Spinal cord (tissue), 10 donors: ENCODE data around the gene CTIF. TPM values are rescaled to one million over a fixed set of nuclear protein-coding genes. Genes with fewer than 3 reads are reported as not detected.

Experiments
- DNase-seq, 6 donors: peaks; one replicate each; pipeline versions ENCODE4 v3.0.0 to v3.0.0-alpha.2; 2013 to 2015; ENCODE audit warnings: low spot score in 6 of 6, low read depth in 4 of 6
- H3K27ac ChIP-seq: one replicate; pipeline ENCODE4 v1.5.1; 2013; ENCODE audit warnings: low read depth, low read length, control low read depth
- H3K27me3 ChIP-seq: one replicate; pipeline ENCODE4 v1.6.1; 2013; ENCODE audit warnings: low read length; ENCODE audit not compliant: control insufficient read depth, insufficient read depth
- H3K36me3 ChIP-seq: one replicate; pipeline ENCODE4 v1.6.1; 2013; ENCODE audit warnings: low read length; ENCODE audit not compliant: control insufficient read depth, insufficient read depth
- H3K4me1 ChIP-seq: one replicate; pipeline ENCODE4 v1.6.1; 2013; ENCODE audit warnings: low read length; ENCODE audit not compliant: control insufficient read depth, insufficient read depth
- H3K4me3 ChIP-seq: one replicate; pipeline ENCODE4 v1.5.1; 2013; ENCODE audit warnings: low read depth, low read length, control low read depth
- H3K9me3 ChIP-seq: one replicate; pipeline ENCODE4 v1.6.1; 2013; ENCODE audit warnings: low read length; ENCODE audit not compliant: control insufficient read depth, insufficient read depth
- WGBS: methylation state at CpG from one replicate; pipeline ENCODE4 v1.1.5; 2013; ENCODE audit warnings: missing lambda C conversion rate; ENCODE audit not compliant: insufficient coverage; 5-methylcytosine and 5-hydroxymethylcytosine counted together
- polyA plus RNA-seq, 2 donors: library from polyadenylated mRNA; unstranded; fragments of 120-200 nt; gene quantifications; one replicate each; pipeline ENCODE4 v1.2.1, GENCODE V29; 2013; ENCODE audit not compliant: insufficient read length in 2 of 2
- total RNA-seq, 2 donors: library from RNA; depleted of rRNA in 1 of 2; stranded (reverse); fragments of 120-200 nt in 1 of 2; fragments of >200 nt in 1 of 2; gene quantifications; one replicate each; pipeline versions ENCODE4 v1.2.3 to v1.2.4, GENCODE V29; 2013 to 2014
- donor health status: healthy.

The CTIF gene
- total and polyA plus RNA-seq, 4 donors, result 32.5 to 106 (median 72.6) TPM

DNA sequence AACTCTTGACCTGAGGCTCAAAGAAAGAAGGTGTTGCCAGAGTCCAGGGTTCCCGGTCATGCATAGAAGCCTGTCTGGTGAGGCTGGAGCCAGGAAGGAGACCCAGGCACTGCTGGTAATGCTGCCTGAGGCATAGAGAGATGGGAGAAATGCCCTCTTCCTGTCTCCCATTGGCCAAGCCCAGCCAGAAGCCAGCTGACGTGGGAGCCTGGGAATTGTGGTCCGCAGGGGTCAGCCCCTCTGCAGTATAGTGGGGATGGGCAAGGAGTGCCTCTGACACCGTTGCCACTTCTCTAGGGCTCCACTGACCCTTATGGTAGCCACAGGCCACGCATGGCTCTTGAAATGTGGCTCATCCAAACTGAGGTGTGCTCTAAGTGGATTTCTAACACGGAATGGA, 95.7 kb downstream of the CTIF start:
- WGBS, result 90% methylated on average over 1 of the region's 6 CpGs
- H3K4me1 ChIP-seq, result peaks cover 7% of the 10 kb centered on the region
- H3K9me3 ChIP-seq, result no peaks in the 10 kb centered on the region
- no peak overlapping the region for H3K27ac ChIP-seq
- peaks cover 54% of the 10 kb centered on the region for H3K36me3 ChIP-seq
- no peaks in the 10 kb centered on the region for H3K27me3 ChIP-seq
- H3K4me3 ChIP-seq, result no peak overlapping the region
- no peak for DNase-seq

DNA sequence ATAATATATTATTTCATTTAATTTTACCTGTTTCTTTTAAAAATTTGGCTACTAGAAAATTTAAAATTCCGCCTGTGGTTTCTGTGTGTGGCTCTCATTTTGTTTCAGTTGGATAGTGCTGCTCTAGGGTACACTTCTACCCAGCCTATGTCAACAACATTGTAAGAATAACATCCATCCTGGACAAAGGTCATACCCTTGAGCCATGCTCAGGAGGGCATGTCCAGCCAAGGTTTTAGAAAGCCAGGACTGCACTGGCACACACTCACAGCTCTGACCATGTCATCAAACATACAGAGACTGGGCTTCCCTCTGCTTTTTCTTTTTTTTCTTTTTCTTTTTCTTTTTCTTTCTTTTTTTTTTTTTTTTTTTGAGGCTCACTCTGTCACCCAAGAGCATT, 96.1 kb downstream of the CTIF start:
- Histone ChIP-seq H3K9me3 (no peaks in the 10 kb centered on the region), H3K4me3 (no peak overlapping the region), H3K27ac (no peak overlapping the region), H3K4me1 (peaks cover 7% of the 10 kb centered on the region), H3K36me3 (peaks cover 59% of the 10 kb centered on the region), H3K27me3 (no peaks in the 10 kb centered on the region)
- no peak for DNase-seq
- no CpG with 5 or more reads among the region's 1 CpG for WGBS

DNA sequence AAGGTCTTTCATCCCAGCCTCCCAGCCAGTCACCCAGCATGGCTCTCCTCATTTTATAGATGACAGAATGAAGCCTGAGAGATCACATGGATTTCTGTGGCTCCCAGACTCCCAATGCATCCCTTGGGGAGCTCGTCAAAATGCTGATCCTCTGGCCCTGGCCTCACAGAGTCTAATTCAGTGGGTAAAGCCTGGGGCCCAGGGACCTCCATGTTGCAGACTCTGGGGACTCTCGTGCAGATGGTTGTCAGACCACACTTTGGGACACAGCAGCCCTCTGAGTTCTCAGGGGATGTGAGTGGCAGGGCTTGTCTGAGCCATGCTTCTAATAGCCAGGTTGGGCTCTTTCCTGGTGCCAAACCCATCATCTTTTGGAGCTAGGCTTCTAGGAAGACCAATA, 97.0 kb downstream of the CTIF start:
- WGBS, result 88% methylated on average over 2 of the region's 2 CpGs
- Histone ChIP-seq H3K27me3 (no peaks in the 10 kb centered on the region), H3K4me3 (no peak overlapping the region), H3K9me3 (no peaks in the 10 kb centered on the region), H3K36me3 (peaks cover 60% of the 10 kb centered on the region), H3K4me1 (peaks cover 7% of the 10 kb centered on the region), H3K27ac (no peak overlapping the region)
- DNase-seq, result no peak

DNA sequence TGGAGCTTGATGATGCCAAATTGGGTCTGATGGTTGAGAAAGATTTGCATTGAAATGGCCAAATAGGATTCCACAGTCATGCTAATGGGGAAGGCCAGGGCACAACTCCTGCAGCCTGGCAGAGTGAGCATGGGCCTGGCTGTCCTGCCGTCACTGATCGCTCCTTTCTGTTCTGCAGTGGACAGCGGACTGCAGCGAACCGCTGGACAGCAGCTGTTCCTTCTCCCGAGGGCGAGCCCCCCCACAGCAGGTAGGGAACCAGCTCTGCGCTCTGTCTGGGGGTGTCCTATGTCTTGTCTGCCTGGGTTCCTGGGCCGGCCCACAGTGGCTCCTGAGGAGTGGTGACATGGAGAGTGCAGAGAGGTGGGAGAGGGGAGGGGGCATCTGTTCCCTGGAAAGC, 97.6 kb downstream of the CTIF start:
- Histone ChIP-seq H3K4me3 (no peak overlapping the region), H3K27ac (no peak overlapping the region), H3K4me1 (peaks cover 7% of the 10 kb centered on the region), H3K9me3 (no peaks in the 10 kb centered on the region), H3K36me3 (peaks cover 56% of the 10 kb centered on the region), H3K27me3 (no peaks in the 10 kb centered on the region)
- DNase-seq, result no peak
- 92% methylated on average over 4 of the region's 9 CpGs for WGBS

DNA sequence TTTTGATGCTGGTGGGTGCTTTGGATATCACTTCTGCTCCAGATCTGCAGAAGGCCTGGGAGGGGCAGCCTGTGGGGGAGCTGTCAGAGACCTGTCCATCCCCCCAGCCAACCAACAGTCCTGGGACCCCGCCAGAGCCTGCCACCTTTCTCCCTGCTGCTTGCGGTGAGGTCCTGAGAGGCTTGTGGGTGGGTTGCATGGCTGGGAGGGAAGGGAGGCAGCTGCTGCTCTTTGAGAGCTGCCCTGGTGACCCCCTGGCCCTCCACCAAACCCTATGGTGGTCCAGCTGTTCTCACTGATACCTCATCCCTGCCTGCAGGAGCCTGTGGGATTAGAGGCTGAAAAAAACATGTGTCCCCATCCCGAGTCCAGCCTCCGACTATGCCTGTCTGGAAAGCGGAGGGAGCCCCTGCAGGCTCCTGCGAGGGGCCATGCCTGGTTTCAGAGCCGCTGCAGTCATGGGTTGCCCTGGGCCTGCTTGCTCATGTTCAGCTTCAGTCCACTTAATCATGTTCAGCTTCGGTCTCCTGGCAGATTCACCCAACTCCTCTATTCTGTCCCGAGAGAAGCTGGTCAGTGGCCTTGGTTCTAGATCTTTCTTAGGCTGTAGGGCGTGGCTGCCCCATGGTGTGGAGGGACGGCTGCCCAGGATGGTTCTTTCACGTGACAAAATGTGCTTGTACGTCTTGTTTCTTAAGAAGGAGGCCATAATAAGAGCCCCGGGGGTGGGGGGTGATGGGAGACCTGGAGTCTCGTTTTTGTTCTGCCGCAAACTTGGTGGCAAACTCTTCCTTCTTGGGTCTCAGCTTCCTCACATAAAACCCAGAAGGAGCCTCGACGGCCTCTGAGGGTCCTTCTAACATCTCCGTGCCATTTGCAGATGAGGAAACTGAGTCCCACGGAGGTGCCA, 98.5 kb downstream of the CTIF start:
- Histone ChIP-seq H3K4me1 (peaks cover 7% of the 10 kb centered on the region), H3K9me3 (no peaks in the 10 kb centered on the region), H3K27me3 (no peaks in the 10 kb centered on the region), H3K27ac (no peak overlapping the region), H3K4me3 (no peak overlapping the region), H3K36me3 (peaks cover 48% of the 10 kb centered on the region)
- 93% methylated on average over 17 of the region's 20 CpGs for WGBS
- DNase-seq, result no peak

DNA sequence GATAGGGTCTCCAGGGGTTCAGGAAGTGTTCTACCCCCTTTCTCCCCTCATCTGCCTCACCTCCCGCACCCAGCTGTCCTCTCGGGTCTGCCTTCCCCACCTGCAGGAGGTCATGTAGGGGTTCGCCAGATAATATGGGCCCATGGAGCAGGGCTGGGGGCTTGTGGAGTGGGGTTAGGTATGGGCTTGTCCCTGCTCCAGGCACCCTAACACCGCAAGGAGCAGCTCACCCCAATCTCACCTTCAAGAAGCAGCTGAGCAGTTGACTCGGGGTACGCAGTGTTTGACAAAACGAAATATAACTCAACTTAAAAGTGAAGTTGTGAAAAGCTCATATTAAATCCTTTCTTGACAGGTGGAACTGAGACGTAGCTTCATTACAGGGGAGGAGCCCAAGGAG, 99.6 kb downstream of the CTIF start:
- H3K9me3 ChIP-seq, result no peaks in the 10 kb centered on the region
- H3K27ac ChIP-seq, result no peak overlapping the region
- DNase-seq, result no peak
- no peaks in the 10 kb centered on the region for H3K27me3 ChIP-seq
- H3K36me3 ChIP-seq, result peaks cover 40% of the 10 kb centered on the region
- 100% methylated on average over 2 of the region's 8 CpGs for WGBS
- H3K4me3 ChIP-seq, result no peak overlapping the region
- H3K4me1 ChIP-seq, result peaks cover 7% of the 10 kb centered on the region

DNA sequence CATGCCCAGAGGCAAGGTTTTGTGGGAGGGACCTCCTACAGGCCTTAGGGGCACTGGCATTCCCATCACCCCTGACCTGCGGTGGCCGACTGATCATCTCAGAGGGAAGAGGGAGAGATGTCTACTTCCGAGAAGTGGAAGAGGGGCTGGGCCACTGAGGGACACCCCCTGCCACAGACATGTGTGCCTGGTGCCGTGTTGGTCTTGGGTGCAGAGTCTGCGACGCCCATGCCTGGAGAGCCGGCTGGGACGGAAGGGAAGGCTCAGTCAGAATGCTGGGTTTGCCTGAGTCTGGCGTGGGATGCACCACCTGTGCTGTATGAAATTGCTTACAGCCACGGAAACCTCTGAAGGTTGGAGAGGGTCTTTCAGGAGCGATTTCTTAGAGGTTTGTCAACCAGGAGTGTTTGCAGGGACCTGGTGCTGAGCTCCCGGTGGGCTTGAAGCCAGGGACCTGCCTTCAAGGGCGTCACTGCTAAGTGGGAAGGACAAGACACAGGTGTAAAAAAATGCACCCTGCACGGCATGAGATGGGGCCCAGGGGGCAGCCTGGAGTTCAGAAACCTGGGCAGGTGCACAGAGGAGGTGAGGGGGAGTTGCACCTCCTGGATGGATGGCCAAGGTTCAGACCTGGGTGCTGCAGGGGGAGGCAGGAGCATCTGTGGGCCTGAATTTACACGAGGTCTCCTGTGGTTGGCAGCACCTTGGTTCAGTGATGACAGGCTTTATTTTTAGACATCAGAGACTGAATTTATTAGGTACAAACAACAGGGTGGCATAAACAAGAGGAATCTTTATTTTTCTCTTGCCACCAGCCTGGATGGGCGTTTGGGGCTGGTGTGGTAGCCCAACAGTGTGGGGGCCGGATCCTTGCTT, 100.3 kb downstream of the CTIF start:
- H3K27me3 ChIP-seq, result no peaks in the 10 kb centered on the region
- peaks cover 7% of the 10 kb centered on the region for H3K4me1 ChIP-seq
- WGBS, result 91% methylated on average over 17 of the region's 17 CpGs
- no peaks in the 10 kb centered on the region for H3K9me3 ChIP-seq
- H3K36me3 ChIP-seq, result peaks cover 40% of the 10 kb centered on the region
- no peak overlapping the region for H3K27ac ChIP-seq
- DNase-seq, result no peak
- H3K4me3 ChIP-seq, result no peak overlapping the region

DNA sequence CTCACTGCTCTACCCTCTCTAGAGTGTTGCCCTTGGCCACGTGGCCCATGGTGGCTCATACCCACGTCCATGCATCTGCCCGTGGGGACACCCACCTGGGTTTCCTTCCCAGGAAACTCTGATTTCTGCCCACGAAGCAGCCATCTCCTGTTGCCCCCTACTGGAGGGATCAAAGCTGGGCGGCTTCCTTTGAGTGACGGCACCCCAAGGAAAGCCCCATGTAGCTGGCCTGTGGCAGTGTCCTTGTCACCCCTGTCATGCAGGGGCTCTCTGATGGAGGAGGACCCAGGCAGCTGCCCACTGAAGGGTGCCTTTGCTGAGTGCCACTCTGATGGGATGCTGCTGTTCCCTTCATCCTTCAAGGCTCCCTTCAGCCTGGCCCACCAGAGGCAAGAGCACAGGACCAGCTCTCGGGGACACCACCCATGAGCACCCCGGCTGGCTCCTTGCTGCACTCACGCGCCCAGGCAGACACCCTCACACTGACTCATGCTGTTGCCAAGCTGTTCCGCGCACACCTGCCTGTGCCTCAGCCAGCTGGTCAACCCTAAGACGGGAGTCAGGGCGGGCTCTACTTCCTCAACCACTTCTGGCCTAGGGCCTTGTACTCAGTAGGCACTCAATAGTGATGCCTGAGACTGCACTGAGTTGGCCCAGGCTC, 101.1 kb downstream of the CTIF start:
- Histone ChIP-seq H3K4me3 (no peak overlapping the region), H3K9me3 (no peaks in the 10 kb centered on the region), H3K36me3 (peaks cover 38% of the 10 kb centered on the region), H3K27ac (no peak overlapping the region), H3K4me1 (peaks cover 7% of the 10 kb centered on the region), H3K27me3 (no peaks in the 10 kb centered on the region)
- DNase-seq, result no peak
- WGBS, result 77% methylated on average over 13 of the region's 14 CpGs

DNA sequence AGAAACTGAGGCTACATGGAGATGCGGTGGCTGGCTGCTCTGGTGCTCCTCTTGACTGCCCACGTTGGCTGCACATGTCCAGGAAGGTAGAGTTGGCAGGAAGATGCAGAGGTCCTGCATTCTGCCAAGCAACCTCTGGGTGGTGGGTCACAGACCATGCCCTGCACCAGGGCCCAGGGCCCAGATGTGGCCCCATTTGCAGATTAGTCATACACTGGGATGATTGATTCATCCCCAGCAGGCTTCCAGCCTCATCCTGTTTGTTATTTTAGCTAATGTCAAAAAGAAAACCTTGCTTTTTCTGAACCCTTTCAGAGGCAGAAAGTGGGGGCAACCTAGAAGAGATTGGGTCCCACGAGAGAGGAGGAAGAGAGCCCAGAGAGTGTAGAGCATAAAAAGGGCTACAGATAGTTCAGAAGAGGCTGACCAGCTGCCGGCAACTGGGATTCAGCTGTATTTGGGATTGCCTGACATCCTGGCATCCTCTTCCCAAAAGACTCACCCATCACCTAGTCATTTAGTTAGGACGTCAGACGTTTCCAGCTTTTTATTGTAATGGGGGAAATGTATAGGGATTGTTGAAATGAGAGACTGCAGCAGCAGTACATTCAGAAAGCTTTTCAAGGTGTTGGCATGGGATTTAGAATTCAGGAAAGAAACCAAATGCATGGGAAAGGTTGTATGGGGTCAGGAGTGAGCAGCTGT, 101.9 kb downstream of the CTIF start:
- Histone ChIP-seq H3K4me1 (peaks cover 7% of the 10 kb centered on the region), H3K4me3 (no peak overlapping the region), H3K36me3 (peaks cover 41% of the 10 kb centered on the region), H3K27me3 (no peaks in the 10 kb centered on the region), H3K27ac (no peak overlapping the region), H3K9me3 (no peaks in the 10 kb centered on the region)
- 91% methylated on average over 2 of the region's 6 CpGs for WGBS
- no peak for DNase-seq
